Lower leg skin (tissue), 4 donors: ENCODE results near the gene C14orf132. TPM values are rescaled to one million over a fixed set of nuclear protein-coding genes. Genes with fewer than 3 reads are reported as not detected.

Experiments used
- DNase-seq, 2 donors: peaks; one replicate each; pipeline ENCODE4 v3.0.0-alpha.2; 2019; ENCODE audit warnings: low spot score in 2 of 2
- H3K4me3 ChIP-seq: fragments of 200-600 bp; sonication (generic); 2 replicates; pipeline ENCODE4 v1.5.1; 2017; ENCODE audit warnings: mild to moderate bottlenecking, low read depth; ENCODE audit not compliant: poor library complexity, severe bottlenecking
- CTCF ChIP-seq, 3 donors: fragments of 450-650 bp; IDR thresholded peaks; one replicate each; pipeline ENCODE4 v1.5.1; 2016; ENCODE audit warnings: antibody characterized with exemption in 3 of 3, mild to moderate bottlenecking in 3 of 3, moderate library complexity in 2 of 3
- POLR2A ChIP-seq, 2 donors: fragments of 450-650 bp; IDR thresholded peaks; one replicate each; pipeline ENCODE4 v1.6.1; 2016 to 2017; ENCODE audit warnings: antibody characterized with exemption in 2 of 2, mild to moderate bottlenecking in 1 of 2, moderate library complexity in 1 of 2
- WGBS, 2 donors: methylation state at CpG; one replicate each; pipeline ENCODE4 v1.1.5; 2018; 5-methylcytosine and 5-hydroxymethylcytosine counted together
- intact Hi-C: fragments of 100-400 bp; cut with DNase I; formaldehyde crosslinking; loops from one replicate; pipeline ENCODE4 v1.15.0; 2023; ENCODE audit warnings: low total_unique reads
- total RNA-seq, 4 donors: library from RNA; depleted of rRNA; stranded (reverse); fragments of >200 nt; gene quantifications; one replicate each; pipeline ENCODE4 v1.1.0, GENCODE V29; 2016

Gene C14orf132
- total RNA-seq, 4 donors from 2014 or later, result 9.6 to 24.9 (median 16.6) TPM

- intact Hi-C loops, result loop anchor here (2.0 to 10.0 kb wide), 3 partner anchors 43 to 327 kb away; no protein-coding TSS in a partner anchor
- DNase-seq, result peak in 1 of 2 donors; percentile 81
- H3K4me3 ChIP-seq, result no peak overlapping the region
- 77% methylated on average over 7 of the region's 7 CpGs for WGBS, 2 donors
- TF ChIP-seq CTCF (IDR thresholded peaks at IDR 0.05), result no peak
- TF ChIP-seq POLR2A (IDR thresholded peaks at IDR 0.05), result no peak
Observed at GRCh38 chr14:96097752-96098151, 58.6 kb downstream of the C14orf132 start.

- WGBS, 2 donors, result 39 to 47% methylated on average over 6 of the region's 6 CpGs
- peak in 1 of 2 donors; percentile 84 for DNase-seq
- H3K4me3 ChIP-seq, result no peak overlapping the region
- intact Hi-C loops, result loop anchor here (2.0 to 10.0 kb wide), 3 partner anchors 44 to 326 kb away; no protein-coding TSS in a partner anchor
- TF ChIP-seq CTCF (IDR thresholded peaks at IDR 0.05) (no peak), POLR2A (IDR thresholded peaks at IDR 0.05) (no peak)
Observed at GRCh38 chr14:96098309-96098998, 59.3 kb downstream of the C14orf132 start.

GRCh38 chr14:96098999-96099335 lies 59.8 kb downstream of the C14orf132 start:
- TF ChIP-seq CTCF (IDR thresholded peaks at IDR 0.05) (no peak), POLR2A (IDR thresholded peaks at IDR 0.05) (no peak)
- intact Hi-C loops, result loop anchor here (2.0 to 10.0 kb wide), 3 partner anchors 44 to 326 kb away; no protein-coding TSS in a partner anchor
- no peak for DNase-seq

GRCh38 chr14:96100161-96101064 lies 61.3 kb downstream of the C14orf132 start:
- no peak for TF ChIP-seq POLR2A (IDR thresholded peaks at IDR 0.05)
- TF ChIP-seq CTCF (IDR thresholded peaks at IDR 0.05), result peak in 2 of 3 donors; percentile 31 to 43
- DNase-seq, result peak; percentile 66 to 94
- intact Hi-C loops, result loop anchor here (5.0 kb wide), 1 partner anchor 177 kb away; no protein-coding TSS in a partner anchor
- H3K4me3 ChIP-seq, result no peak overlapping the region
- WGBS, 2 donors, result 30 to 33% methylated on average over 22 of the region's 22 CpGs

More at GRCh38 chr14:96098999-96099335, 59.8 kb downstream of the C14orf132 start:
- no peak overlapping the region for H3K4me3 ChIP-seq

GRCh38 chr14:96102081-96102856 lies 63.1 kb downstream of the C14orf132 start:
- TF ChIP-seq POLR2A (IDR thresholded peaks at IDR 0.05) (no peak), CTCF (IDR thresholded peaks at IDR 0.05) (no peak)
- intact Hi-C loops, result loop anchor here (5.0 kb wide), 1 partner anchor 175 kb away; no protein-coding TSS in a partner anchor
- 67 to 83% methylated on average over 3 of the region's 3 CpGs for WGBS, 2 donors
- DNase-seq, result peak in 1 of 2 donors; percentile 40
- H3K4me3 ChIP-seq, result no peak overlapping the region
